TTC549 (cell line): ENCODE results near the gene TMEM9.

Source experiments
- FAIRE-seq: peaks from 2 replicates; lab custom pipeline; 2012; peaks lifted over from hg19 to GRCh38; lab: Jason Lieb, UNC

TMEM9 gene

DNA sequence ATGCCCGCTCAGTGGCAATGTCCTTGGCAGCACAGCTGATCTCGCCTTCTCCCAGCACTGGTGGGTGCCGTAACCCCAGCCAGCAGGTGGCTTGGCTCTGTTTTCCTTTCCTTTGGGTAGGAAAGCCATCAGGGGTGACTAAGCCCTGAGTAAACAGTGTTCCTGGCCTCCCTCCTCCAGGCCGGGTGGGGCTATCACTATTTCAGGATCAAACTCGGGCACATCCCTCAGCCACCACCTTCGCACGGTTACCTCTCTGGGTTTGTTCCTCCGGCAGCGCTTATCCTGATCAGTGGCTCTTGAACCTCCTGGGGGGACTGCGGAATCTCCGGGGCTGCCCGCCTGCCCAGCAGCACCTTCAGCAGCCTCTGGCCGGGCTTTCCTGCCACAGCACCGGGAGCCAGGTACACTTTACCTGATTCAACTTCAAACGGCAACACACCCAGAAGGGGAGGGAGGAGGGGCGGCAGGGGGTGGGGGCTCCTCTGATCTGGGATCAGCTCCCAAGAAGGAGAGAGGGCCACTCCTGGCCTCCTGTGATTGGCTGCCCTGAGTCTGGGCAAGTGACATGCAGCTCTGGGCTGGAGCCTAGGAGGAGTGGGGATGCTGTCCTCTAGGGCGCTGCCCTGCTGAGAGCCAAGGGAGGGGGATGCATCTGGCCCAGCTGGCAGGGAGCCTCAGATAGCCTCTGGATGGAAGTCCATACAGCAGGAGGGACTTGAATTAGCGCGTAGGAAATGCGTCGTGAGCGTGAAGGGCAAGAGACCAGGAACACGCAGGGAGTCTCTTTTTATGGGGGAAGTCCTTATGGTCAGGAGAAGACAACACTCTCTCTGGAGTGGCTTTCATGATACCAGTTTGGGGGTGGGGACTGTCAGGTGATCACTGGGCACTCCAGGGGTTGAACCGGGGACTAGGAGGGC is 27.2 kb downstream of the TMEM9 start, which contains the start of gene ASCL5:
Gene ASCL5, minus strand, starts transcription at position 353 of the 923 bp plus-strand sequence. CDS start 11,812 bp downstream, outside the sequence.
- FAIRE-seq = no peak

DNA sequence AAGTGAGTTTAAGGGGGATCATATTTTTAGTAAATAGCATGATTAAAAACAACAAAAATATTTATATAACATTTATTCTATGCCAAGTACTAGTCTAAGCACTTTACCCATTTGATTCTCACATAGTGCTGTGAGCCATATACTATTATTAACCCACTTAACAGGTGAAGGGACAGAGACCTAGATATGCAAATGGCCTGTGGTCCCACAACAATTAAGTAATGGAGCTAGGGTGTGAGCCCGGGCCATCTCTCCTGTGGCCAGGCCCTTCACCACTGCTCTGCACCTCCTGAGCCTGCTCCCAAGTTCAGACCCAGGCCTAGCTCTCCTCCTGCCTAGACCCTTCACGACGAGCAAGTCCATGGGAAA is 27.8 kb downstream of the TMEM9 start:
- no peak for FAIRE-seq

DNA sequence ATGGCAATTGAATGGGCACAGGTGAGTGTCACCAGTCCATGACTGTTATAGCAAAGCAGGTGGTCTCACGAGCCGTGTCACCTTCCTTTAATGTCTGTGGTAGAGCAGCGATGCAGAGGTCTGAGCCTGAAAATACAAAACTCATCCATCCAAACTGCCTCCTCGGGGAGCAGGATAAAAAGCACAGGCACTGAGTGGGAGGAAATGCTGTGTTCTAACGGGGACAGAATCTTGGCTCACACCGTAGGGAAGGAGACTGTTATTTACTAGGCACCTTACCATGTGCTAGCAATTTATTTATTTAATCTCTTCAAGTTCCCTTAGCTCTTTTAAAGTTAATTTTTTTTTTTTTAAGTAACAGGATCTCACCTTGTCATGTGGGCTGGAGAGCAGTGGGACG is 28.5 kb downstream of the TMEM9 start:
- FAIRE-seq = no peak

DNA sequence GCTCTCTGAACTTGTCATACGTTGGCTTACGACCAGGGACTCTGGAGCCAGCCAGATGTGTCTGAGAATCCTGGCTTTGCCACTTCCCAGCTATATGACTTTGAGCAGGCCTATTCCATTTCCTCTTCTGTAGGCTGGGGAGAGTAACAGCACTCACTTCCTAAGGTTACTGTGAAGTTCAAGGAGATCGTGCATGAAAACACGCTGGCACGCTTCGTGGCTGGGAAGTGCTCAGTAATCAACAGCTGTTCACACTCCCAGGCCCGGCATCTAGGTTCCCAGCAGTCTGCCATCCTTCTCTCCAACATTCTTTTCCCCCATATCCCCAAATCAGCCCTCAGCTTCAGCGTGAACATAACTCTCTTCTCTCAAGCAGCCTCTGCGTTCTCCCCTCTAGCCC is 29.3 kb downstream of the TMEM9 start:
- no peak for FAIRE-seq

DNA sequence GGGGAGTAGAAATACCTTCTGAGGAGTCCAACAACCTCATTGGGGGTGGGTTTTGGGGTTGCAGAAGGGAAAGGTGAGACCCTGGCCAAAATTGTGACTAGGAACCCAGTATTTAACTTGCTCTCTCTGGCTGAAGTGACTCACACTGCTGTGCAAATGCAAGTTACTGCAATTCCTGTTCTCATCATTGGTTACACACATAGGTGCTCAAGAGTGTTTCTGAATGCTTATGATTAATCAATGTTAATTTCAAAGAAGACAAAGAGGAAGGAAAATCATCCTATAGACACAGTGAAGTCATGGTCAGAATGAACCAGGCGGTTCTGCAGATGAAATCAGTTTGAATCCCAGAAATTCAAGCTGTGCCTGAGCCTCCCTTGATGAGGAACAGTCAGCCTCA is 30.4 kb downstream of the TMEM9 start:
- no peak for FAIRE-seq

DNA sequence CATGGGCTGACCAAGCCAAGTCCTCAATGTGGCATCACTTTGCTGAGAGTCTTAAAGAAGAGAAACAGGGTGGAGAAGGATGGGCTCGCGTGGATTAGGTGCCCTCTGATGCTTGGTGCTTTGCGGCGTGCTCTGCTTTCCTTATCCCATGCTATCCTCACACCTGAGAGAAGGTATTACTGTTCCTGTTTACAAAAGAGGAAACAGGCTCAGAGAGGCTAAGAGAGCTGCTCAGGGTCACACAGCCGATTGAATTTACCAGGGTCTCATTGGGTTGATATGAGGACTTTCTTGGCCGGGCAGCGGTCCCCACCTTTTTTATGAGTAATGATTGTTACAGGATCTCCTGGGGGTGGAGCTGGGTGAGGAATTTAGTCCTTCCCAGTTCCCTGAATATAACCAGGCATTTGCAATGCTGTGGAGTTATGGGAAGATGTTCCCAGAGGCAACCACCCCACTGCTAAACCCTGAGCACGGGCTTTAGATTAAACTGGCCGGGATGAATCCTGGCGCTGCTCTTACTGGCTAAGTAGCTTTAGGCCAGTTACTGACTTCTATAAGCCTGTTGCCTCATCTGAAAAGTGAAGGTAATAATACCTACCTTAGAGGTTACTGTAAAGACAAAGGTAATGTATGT is 31.8 kb downstream of the TMEM9 start:
- FAIRE-seq = no peak

DNA sequence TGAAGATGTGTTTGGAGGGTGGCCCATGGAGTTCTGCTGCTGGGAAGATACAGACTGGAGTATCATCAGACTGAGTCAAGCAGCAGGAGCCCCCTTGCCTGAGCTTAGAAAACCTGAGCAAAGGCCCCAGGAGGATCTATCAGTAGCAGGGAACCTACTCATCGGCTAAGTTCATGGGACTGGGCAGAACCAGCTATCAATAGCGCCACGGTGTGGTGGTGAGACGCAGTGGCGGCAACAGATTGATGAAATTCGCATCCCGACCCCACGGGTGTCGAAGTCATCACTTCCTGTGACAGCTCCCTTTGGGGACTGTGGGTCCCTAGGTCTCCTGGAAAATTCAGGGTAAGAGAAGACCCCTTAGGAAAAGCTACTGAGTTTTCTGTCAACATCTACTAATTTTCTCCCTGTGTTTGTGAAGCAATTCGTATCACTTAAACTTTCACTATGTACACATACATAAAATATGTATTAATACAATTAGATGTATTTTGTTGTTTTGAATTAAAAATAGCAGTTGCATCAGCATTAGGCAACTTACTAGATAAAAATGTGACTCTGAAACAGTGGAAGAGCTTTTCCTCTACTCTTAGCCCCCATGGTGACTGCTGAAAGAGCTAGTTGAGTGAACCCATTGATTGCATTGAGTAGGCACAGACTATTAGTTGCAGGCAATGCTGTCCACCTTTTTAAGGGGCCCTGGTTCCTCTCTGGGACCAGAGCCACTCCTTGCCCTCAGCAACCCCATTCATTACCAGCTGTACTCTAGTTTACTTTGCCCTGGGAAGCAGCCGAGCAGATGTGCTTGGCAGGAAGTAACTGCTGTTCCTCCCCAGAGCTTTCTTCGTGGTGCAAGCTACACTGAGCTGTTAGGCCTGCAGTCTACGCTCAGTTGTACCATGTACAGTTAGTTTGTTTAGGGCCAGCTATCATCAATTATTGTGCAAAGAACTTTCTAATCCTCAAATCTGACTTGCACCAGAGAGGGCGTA is 34.8 kb downstream of the TMEM9 start:
- peak; percentile 89 for FAIRE-seq

DNA sequence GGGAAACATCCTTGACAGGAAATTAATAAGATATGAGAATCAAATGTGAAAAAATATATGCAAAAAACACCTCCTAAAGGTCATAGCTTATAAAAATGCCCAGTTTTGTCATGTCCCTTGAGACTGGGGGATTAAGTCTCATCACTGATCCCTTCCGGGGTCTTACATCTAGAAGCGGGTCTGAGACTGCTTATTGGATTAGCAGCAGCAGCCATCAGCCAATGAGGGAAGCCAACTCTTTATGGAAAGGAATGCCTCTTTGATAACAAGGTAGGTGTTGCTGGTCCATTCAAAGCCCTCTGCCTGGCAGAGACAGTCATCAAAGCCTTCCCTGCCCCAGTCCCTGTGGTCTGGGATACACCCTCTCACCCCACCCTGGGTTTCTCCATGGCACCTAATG is 38.2 kb downstream of the TMEM9 start:
- FAIRE-seq = no peak

DNA sequence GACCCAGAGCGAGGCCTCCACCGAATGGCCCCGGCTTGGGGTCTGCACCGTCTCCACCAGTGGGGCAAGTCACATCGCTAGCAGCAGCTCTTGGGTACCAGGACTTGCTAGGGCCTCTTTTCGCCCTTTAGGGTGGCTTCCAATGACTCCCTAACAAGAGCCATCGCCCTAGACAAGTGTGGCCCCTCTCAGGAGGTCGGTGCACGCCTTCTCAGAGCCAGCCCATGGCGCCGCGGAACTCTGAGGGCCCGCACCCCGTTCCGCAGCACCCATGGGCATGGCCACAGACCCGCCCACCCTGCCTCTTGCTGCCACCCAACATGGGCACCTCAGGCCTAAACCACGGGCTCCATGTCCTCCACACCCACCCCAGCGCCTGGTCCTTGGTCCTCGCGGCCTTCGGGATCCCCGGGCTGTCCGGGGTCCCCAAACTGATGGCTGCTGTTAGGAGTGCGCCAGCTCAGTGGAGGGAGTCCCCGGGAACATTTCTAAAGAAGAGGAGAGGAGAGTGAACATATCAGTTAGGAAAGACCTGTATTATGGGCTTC is 38.8 kb downstream of the TMEM9 start:
- no peak for FAIRE-seq

DNA sequence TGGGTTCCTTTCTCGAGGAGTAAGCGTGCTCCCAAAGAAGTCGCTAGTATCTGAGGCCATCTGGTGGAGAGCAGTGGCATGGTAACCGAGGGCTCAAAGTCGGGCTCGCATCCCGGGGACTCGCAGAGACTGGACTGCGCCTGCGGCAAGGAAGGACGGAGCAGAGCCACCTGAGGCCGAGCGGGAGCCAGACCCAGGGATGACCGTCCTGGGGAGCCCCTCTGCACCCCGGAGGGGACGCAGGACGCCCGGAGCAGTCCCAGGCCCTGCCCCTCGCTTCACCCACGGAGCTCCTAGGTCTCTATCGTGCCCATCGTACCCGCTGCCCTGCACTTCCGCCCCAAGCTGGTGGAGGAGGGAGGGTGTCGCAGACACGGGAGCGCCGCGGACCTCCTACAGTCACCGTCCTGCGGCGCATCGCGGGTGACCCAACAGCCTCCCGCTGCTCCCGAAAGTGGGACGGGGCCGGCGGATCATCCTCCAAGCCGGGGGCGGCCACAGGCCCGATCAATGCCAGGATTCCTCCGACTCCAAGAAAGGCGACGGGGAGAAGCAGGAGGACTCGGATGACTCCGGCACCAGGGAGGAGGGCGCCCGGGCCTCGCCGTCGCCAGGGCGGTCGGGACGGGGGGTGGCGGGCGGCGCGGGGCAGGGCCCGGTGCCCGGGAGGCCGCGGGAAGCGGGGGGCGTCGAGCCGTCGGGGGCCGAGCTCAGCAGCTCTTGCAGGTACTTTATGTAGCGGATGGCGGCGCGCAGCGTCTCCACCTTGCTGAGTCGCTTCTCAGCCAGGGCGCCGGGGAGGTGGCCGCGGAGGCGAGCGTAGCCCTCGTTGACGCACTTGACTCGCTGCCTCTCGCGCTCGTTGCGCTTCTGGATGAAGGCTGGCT is 39.8 kb downstream of the TMEM9 start:
- peak; percentile 96 for FAIRE-seq

DNA sequence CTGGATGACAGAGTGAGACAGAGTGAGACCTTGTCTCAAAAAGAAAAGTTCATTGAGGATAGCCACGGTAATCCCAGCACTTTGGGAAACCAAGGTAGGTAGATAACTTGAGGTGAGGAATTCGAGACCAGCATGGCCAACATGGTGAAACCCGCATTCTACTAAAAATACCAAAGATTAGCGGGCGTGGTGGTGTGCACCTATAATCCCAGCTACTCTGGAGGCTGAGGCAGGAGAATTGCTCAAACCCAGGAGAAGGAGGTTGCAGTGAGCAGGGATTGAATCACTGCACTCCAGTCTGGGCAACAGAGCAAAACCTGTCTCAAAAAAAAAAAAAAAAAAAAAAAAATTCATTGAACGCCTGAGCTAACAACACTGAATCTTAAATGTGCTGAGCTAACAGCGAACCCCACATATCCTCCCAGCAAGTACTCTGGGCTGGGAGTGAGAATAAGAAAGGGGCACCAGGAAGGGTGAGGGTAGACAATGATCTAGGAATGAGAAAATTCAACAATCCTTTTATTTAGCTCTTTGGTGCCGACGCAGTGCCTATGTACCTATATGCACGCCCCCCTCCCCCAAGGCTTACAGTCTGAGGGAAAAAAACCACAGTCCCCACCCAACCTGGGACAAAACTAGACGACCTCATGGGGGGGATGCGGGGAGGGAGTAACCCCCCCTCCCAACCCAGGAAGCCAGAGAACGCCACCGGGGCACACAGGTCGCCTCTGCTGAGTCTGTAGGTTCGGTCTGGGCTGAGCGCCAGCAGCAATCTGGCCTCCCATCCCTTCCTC is 40.6 kb downstream of the TMEM9 start:
- no peak for FAIRE-seq

DNA sequence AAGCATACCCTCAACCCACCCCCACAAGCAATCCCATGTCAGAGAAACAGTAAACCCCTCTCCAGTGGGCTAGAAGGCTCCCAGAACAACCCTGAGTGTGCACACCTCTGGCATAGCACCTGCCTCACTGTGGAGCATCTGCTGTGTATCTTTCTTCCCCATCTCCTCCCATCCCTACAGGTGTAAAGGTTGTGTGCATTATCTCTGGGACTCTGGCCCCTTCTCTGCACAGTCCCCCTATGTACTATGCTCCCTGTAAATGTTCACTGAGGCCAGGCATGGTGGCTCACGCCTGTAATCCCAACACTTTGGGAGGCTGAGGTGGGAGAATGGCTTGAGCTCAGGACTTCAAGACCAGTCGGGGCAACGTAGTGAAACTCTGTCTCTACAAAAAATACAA is 41.3 kb downstream of the TMEM9 start:
- no peak for FAIRE-seq

DNA sequence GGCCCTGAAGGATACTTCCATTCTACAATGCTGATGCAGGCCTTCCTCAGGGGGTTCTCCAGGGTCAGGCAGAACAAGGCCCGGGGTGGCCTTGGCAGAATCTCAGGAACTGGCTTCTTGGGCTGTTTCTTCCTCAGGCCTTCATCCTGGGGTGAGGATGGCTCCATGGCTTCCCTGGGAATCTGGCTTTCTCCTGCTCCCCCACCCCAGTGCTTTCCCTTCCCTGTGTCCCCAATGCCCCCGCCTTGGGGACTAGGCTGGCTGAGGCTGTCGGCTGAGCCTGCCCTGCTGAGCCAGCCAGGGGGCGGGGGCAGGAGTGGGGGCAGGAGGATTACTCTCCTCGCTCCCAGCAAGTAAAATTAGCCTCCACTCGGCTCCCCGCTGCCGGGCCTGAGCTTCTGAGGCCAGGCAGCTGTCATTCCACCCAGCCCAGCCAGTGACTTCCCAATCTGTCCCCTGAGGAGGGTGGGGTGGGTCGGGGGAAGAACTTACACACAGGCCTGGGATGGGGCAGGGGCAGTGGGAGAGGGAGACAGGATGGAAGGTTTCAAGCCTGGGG is 42.0 kb downstream of the TMEM9 start, which contains the start of gene CACNA1S:
Gene CACNA1S, minus strand, starts transcription at position 254 of the 559 bp plus-strand sequence. Its CDS starts 87 bp downstream, at position 167.
- no peak for FAIRE-seq

DNA sequence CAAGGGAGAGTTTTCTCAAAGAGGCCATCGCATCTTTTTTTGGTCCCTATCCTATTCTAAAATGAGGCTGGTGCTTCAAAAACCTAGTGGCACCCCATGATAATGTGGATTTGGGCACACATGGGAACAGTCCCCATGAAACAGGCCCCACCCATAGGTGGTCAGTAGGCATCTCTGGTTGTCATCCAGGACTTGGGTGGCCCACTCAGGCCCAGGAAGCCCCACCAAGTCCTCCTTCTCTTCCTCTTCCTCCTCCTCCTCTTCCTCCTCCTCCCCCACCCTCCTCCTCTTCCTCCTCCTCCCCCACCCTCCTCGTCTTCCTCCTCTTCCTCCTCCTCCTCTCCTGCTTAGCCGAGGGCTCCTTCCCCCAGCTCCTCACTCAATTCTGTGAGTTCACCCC is 42.6 kb downstream of the TMEM9 start:
- no peak for FAIRE-seq

DNA sequence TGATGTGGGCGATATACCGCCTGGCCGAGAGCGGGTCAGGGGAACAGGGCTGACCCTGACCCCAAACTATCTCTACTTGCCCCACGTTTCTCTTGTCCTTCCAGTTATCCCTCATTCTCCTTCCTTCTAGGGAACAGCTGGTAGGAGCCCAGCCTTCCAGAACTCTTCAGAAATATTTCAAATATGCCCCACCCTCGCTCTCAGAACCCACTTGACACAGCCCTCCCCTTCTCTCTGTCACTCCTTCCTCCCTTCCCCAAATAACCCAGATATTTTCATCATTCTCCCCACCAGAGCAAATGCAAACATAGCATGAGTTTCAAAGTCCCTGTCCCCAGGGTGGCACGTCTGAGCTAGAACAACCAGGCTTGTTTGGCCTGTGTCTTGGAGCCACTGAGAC is 43.1 kb downstream of the TMEM9 start:
- no peak for FAIRE-seq

DNA sequence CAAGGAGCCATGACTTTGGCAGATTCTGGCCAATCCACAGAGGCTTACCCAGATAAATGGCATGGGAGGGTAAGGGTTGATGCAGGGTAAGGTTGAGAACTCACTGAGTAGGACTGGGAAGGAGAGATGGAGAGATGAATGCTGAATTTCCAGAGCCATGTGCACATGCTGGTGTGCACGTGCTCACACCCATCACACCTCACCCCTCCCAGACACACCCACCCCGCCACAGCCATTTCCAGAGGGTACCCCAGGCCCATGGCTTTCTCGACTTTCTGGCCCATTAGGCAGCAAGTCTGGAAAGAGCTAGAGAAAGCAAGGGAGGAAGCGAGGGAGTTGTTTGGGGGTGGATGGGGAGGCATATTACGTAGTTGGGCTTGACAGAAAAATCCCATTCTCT is 43.7 kb downstream of the TMEM9 start:
- no peak for FAIRE-seq

DNA sequence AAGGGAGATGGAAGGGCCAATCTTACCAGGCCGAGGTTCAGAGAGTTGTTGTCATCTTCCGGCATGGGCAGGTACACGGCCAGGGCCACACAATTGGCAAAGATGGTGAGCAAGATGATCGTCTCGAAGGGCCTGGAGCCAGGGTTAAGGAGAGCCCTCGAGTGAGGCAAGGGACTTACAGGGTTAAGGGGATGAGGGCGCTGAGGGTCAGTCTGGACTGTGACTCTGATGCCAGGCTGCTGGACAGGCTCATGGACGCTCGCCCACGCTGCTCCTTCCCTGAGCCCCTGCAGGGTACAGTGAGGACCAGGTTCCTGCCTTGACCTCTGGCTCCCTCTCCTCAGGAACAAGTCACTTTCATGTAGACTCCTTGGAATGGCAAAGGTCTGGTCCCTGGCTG is 44.1 kb downstream of the TMEM9 start:
- FAIRE-seq = no peak

DNA sequence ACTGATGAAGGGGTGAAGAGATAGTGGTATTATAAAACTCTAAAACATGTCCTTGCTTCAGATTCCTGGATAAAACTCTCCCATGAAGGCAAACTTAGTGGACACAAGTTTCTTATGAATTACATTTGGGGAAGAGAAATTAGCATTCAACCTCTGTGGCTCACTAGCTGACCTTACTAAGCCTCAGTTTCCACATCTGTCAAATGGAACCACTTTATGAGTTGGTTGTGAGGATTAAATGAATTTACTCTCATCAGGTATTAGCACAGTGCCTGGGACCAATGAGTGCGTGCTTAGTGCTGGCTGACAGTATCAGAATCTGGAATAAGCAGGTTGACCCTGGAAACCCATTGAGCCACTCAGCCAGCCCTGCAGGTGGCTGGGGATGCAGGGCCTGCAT is 44.6 kb downstream of the TMEM9 start:
- no peak for FAIRE-seq

DNA sequence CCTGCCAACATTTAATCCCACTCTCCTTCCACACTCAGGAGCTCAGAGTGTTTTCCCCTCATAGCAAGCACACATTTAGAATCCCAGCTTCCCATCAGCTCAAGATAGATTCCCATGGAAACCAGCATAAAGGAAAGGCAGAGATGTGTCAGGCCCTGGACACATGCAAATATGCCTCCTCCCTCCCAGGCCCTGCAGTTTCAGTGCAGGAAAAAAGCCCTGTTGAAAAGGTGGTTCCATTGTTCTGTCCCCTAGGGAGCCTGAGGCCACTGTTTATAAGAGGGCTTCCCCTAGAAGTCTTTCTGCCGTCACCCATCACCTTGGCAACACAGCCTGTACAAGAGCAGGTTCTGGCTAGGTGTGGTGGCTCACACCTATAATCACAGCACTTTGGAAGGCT is 45.7 kb downstream of the TMEM9 start:
- FAIRE-seq = no peak

DNA sequence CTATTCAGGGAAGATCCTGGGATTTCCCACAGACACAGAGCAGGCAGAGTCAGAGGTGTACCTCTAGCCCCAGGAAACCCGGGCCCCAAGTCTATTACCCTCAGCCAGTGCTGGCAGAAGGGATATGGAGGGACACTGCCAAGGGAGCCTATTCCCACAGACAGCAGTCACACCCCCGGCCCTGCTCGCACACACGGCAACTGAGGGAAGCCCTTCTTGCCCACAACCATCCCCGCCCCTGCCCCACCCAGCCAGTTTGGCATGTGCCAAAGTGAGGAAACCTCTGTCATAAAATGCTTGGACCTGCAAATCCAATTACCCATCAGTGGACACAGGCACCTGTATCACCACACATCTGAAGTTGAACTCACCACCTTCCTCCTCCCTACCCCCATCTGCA is 48.6 kb downstream of the TMEM9 start:
- no peak for FAIRE-seq
